GM03348 (cell line): ENCODE measurements around the gene EARS2.
"Not testable (repeated sequence)": the region's sequence is repeated elsewhere in the genome, so short reads cannot be mapped to it uniquely, and the experiment has no call there.

Experiments
- DNase-seq: peaks from one replicate; pipeline ENCODE4 v3.0.0; 2012; ENCODE audit warnings: low spot score

The EARS2 gene

DNA sequence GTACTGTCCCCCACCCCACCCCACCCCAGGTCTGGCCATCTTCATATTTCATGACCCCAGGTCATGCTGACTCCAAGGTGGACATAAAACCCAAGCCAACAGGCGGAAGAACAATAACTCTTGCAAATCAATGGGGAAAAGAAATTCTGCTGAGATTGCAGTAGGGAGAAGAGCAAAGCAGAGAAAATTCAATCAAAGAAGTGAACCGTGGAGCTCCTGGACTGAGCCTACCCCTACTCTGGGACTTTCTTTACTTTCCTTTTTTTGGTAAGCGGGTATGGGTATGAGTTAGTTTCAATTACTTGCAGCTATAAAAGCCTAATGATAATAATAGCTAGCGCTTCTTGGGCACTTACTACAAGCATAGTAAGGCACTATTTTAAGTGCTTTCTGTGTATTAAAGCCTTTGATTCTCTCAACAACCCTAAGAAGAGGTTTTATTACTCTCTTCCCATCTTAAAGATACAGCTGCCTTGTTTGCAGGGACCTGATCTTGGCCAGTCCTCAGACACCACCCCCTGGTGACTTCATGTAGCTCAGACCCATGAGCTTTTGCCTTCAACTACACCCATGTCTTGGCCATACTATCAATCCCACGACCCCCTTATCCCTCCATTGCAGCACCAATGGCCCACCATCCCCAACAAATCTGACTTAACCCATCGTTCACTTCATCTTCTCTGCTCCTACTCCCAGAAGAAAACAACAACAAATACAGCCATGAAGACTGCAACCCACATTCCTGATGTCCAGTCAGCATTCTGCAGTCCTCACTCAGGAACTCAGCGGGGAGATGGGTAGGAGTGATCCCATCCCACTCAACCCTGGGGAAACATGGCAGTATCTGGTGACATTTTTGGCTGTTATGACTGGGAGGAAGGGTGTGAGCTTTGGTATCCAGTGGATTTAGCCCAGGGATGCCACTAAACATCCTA is 51.2 kb downstream of the EARS2 start:
- DNase-seq: no peak

DNA sequence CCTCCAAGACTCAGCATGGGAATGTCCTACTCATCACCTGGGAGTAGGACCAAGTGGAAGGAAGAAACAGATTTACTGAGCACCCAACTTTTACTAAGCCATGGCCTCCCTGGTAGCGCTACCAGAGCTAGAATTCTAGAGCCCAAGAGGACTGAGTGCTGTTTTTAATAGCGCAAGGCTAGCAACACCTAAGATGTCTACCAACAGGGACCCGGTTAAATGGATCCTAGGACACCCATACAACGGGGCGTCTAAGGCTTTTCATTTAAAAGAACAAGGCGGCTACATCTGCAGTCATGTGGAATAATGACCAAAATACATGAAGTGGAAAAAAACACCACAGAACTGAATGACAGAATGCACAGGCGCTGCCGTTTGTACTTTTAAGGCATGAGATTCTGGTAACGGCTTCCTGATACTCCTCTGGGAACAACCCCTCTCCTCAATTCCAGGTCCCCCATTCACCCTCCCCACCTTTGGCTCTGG is 51.9 kb downstream of the EARS2 start:
- DNase-seq: no peak

DNA sequence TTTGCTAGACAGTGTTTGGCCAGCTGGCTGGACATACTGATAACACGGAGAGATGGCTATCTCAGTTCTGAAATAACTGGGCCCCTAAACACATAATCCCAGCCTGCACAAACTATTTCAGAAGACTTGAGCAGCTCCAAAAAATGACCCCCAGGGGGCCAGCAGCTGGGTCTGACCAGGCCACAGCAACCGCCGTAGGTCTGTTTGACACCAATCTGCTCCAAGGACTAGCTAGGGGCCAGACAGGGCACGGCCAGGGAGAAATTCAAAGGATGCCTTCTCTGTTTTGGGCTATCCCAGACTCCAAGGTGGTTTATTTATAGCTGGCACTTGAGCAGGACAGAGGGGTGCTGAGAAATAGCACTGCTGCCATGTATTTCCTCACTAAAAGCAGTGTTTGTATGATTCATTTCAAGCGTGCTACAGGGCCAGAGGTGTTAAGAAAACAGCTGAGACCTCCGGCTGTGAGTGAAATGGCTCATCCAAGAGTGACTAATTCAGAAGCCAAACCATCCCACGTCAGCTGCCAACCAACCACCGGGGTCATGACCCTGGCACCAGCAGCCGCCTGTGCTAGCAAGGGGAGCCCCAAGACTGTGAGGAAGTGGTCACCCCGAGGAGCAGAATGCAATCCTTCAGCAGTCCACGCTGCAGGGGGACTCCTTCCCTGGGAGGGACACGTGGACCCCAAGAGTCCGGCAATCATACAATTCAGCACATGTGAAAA is 52.5 kb downstream of the EARS2 start:
- DNase-seq: peak; percentile 86

DNA sequence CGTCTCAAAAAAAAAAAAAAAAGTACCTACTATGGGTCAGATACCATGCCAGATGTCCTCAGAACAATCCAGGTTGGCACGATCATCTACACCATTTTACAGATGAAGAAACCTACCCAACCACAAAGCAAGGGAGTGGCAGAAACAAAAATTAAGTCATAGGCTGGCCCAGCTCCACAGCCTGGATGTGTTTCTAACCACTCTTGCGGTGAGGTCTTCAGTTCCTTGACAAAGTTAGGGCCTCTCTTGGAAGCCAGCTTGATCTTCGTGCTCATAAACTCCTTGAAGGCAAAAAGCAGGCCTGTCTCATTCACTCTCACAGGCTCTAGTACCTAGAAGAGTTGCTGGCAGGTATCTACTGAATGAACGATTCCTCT is 53.1 kb downstream of the EARS2 start:
- DNase-seq: peak; percentile 75

DNA sequence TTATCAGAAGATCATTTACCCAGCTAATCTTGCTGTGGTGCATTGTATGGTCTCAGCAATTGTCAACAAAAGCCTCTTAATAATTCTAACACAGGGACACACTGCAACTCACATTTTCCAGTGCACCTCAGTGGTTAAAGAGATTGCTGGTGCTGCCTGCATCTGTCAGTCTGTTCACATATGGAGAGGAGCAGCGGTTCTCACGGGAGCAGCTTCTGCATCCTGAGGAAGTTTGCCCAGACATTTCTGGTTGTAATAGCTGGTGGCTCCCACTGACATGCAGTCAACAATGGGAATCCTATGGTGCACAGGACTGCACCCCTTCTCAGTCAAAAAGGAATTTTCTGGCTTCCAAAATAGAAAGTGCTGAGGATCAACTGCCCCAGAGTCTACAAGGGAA is 54.7 kb downstream of the EARS2 start:
- DNase-seq: no peak

DNA sequence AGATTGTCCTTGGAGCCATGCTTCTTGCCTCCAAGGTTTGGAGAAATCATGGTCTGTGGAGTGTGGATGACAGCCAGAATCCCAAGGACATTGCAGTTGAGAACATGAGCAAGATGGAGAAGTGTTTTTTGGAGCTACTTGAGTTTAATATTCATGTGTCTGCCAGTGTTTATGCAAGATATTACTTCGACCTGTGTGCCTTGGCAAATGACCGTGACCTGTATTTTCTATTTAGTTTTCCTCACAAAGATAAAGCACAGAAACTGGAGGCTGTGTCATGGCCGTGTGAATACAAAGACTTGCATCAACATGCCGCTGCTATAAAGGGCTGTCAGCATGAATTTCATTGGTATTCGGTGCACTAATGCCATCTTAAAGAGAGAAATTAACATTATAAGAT is 55.9 kb downstream of the EARS2 start:
- DNase-seq: no peak

DNA sequence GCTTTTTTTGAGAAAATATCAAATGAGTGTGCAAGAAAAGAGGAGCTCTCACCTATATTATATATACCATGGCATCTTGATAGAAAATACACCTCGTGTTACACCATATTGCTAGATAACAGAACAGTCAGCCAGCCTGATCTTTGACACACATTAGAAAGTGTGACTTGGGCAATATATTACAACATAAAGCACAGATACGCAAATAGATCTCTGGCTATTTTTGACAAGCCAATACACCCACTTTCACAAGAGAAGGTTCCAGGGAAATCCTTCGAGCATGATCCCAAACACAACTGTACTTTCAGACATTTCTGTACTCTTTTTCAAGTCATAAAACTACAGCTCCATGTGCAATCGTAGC is 56.3 kb downstream of the EARS2 start:
- DNase-seq: no peak

DNA sequence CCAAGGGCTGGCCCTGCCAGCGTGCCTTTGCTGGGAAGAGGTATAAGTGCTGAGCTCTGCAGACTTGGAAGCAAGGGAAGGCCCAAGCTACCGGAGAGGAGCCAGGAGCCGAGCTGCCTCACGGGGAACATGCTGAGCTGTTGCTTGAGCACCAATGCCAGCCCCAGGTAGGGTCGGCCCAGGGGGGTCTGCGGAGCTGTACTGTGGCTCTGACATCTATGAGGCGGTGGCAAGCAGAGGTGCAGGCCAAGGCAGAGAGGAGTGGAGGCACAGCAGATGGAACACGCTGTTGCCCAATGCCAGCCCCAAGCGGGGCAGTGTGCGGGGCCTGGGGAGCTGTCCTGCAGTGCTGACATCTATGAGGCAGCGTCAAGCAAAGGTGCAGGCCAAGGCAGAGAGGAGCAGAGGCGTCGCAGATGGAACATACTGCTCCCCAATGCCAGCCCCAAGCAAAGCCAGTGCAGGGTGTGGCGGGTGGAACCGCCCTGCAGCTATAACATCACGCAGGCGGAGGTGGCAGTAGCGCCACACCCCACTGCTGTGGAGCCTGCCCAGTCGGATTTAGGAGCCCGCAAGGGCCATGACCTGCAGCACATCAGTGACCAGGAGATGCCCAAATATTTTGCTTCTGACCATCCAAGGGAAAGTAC is 56.8 kb downstream of the EARS2 start:
- DNase-seq: no peak

DNA sequence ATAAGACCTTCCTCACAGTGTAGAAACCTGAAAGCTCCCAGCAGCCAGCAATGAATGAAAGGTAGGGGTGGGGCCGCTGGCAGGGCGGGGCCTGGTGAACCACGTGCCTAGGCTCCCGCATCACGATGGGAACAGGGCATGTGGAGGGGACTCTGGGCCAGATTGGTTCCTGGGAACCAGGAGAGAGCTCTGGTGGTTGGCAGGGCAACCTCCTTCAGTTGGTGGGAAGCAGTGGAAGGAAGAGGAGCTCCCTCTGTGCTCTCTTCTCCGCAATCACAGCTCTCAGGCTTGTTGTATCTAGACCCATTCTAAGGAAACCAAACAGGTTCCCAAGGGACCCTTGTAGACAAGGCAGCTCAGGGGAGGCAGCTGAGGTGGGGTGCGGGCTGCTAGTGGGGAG is 57.3 kb downstream of the EARS2 start:
- no peak for DNase-seq

DNA sequence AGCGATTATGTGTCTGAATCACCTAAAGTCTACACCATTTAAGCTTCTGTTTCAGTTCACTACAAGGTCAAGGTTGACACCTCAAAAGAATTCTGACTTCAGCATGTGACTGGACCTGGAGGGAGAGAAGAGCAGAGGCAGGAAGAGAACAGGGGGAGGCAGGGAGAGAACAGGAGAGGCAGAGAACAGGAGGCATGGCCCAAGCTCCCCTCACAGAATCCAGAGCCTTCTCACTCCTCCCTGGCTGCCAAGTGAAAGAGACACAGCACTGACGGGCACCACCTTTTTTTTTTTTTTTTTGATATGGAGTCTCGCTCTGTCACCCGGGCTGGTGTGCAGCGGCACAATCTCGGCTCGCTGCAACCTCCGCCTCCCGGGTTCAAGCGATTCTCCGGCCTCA is 58.3 kb downstream of the EARS2 start:
- DNase-seq: no peak

DNA sequence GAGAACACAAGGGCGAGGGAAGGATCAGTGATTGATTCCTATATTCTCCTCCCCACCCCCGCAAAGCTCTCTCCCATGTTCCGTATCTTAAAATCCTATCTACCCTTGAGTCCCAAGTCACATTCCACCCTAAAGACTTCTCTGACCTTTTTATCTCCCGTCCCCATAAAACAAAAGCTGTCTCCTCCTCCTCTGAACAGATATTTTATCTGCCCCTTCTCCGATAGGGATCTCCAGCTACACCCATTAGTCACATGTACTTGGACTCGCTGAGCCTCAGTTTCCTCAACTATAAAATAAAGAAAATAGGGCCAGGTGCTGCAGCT is 59.6 kb downstream of the EARS2 start:
- no peak for DNase-seq

DNA sequence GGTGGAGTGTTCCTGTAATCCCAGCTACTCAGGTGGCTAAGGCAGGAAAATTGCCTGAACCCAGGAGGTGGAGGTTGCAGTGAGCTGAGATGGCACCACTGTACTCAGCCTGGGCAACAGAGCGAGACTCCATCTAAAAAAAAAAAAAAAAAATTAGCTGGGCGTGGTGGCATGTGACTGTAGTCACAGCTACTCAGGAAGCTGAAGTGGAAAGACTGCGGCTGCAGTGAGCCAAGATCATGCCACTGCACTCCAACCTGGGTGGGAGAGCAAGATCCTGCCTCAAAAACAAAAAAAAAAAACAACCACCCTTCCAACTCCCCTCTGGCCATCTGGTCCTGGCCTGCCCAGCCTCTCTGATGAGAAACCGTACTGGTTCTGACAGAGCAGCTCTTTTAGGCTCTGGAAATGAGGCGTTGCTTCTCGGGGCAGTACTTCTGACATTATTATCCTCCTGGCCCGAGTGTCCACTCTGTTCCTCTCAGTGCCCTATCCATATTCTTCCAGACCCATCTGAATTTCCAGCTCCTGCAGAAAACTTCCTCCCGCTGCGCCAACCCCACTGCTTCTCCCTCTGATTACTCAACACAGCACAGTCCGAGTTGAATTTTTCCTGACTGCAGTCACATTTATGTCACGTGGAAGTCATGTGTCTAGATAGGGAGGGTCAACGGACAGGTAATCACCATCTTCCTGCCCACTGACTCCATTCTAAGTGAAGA is 60.2 kb downstream of the EARS2 start:
- DNase-seq: peak; percentile 82

DNA sequence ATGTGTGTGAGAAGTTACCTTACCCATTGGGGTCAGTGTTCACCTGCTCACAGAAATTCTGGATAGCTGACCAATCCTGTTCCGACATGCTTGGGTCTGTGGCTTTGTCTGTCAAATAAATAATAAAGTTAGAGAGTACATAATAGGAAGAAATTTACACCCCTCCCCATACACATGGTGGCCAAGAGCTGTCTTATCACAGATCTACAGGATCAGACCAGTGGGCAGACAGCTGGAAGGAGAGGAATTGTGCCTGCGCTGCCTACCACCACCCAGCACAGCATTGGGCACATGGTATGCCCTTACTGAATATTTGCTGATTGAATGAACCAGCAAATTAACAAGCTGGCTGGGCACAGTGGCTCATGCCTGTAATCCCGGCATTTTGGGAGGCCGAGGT is 61.5 kb downstream of the EARS2 start:
- DNase-seq: no peak

DNA sequence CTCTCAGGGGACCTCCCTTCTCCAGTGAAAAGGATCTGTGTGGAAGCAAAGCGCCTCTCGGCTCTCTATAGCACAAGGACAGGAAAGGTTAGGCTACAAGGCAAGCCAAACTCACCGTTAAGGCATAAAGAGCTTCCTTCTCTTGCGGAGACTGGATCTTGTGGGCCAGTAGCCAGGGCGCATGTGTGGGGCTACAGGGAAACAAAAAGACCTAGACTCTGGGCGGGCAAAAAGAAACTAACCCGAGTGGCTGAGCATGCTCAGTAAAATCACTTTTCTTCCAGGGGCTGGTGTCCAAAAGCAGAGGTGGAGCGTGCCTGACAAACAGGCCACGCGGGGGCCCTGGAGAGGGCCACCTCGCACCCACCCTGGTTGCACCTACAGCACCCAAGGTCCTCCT is 63.0 kb downstream of the EARS2 start:
- no peak for DNase-seq

DNA sequence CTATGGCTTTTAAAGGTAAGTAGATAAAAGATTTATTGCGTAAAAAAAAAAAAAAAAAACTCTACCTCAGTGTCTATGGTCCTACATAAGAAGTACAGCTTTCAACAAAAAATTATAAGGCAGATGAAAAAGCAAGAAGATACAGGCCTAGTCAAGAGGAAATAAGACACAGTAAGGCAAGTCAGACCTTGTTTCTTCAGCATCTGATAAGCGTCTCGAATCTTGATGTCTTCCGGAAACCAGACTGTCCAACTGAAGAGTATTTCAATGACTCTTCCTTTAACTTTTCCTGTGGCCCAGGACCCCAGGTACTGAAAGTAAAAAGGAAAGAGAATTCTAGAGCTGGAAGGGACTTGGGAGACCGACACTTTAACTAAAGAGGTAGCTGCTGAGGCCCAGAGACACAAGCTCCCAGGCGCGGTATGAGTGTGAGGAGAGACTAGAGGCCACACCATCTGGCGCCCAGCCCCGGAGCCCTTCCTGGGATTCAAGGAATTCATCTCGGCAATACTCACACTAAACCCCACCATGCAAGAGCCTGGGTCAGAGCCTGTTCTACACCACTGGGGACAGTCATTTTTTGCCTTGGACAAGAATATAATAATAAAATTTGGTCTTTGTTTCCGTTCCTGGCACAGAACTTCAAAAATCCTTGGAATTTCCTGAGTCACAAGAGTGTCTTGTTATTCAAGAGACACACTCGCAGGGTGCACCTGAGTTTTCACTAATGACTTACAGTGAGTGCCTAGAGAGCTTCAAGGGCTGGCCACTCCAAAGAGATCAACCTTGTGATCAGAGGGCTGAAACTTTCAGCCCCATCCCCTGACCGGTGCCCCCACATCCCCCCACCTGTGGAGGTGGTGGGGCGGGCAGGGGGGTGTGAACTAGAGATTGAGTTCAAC is 65.4 kb downstream of the EARS2 start:
- peak; percentile 52 for DNase-seq

DNA sequence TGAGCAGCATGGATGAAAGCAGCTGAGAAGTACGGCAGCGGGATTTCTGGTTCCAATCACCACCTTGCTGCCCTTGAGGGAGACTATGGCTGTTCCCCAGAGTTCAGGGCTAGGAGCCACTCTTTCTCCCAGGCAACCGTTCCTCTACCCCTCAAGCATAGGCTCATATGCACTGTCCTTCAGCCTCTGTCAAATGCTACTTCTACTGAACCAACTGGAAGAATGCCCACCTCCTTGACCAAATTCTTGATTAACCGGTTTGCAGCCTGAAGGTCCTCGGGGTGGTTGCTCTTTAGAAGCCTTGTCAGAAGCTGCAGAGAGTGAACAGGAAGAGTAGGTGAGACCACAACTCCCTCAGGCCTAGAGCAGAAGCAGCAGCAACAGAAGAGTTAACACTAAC is 70.7 kb downstream of the EARS2 start:
- no peak for DNase-seq

DNA sequence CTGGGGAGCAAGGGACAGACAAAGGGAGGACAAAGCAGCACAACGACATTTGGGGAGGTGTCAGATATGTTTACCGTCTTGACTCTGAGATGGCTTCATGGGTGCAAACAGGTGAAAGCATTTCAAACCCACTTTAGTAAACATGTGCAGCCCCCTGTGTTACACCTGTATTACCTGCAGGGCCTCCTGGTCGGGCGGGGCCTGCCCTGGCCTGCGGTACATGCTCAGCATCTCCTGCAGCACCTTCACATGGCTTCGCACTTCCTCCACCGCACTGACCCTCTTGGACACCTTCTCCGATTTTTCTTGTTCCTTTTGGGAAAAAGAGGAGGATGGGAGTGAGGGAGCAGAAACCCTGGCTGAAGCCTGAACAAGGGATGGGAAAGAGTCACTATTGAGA is 71.3 kb downstream of the EARS2 start:
- no peak for DNase-seq

DNA sequence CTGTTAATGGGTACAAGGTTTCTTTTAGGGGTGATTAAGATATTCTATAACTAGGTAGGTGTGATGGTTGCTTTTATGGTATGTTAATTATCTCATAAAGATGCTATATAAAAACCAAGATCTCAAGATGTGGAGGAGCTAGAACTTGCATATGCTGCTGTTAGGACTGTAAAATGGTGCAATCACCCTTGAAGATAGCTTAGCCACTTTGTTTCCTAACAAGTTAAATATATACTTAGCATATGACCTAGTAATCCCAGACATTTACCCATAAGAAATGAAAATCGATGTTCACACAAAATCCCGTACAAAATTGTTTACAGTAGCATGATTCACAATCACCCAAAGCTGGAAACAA is 71.9 kb downstream of the EARS2 start:
- DNase-seq: no peak

DNA sequence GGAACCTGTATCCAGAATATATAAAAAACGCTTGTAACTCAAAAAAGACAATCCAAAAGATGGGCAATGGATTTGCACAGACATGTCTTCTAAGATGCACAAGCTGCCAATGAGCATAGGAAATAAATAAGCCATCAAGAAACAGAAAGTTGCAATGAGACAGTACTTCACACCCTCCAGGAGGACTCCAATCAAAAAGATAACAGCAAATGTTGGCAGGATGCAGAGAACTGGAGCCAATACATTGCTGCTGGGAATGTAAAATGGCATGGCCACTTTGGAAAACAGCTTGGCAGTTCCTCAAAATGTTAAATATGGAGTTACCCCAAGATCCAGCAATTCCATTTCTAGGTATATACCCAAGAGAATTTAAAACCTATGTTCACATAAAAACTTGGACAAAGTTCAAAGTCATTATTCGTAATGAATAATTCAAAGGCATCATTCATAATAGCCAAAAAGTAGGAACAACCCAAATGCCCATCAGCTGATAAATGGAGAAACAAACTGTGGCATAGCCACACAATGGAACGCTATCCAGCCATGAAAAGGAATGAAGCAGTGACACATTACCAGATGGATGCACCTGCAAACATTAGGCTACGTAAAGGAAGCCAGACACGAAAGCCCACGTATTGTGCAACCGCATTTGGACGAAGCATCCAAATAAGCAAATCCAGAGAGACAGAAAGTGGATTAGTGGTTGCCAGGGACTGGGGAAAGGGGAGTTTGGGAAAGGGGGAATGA is 72.5 kb downstream of the EARS2 start:
- DNase-seq: no peak

DNA sequence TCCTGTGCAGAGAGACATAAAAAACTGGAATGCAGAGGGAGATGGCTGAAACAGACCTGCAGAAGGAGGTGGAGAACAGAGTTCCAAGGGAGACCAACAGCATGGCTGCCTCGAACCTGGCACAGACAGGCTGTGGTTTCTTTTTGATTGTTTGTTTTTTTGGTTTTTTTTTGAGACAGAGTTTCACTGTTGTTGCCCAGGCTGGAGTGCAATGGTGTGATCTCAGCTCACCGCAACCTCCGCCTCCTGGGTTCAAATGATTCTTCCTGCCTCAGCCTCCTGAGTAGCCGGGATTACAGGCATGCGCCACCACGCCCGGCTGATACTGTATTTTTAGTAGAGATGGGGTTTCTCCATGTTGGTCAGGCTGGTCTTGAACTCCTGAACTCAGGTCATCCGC is 73.7 kb downstream of the EARS2 start:
- not testable (repeated sequence) for DNase-seq

DNA sequence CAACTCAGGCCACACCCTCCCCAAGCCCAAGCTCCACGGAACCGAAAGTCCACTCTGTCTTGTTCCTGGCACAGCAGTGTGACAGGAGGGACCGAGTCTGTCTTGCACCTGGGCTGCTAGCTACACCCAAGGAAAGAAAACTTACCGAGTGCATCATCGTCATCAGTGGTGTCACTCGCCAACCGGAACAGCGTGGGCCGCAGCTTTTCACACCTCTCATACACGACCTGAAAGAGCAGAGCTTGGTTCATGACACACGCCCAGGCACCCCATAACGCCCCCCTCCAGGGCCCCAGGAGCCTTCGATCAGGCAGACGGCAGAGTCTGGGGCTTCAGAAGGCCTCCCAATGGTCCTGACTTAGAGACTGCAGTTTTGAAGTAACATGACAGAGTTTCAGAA is 74.4 kb downstream of the EARS2 start:
- no peak for DNase-seq
